DND-41 (cell line): ENCODE data around the gene DDX47.
"Not testable (repeated sequence)": the region's sequence is repeated elsewhere in the genome, so short reads cannot be mapped to it uniquely, and the experiment has no call there.

ENCODE experiments used
- ATAC-seq: fragments of 200-7000 bp; cut with Tn5 transposase; 3 replicates; pipeline ENCODE4 v1.9.1; 2021; ENCODE audit warnings: low read depth; ENCODE audit not compliant: insufficient read depth
- DNase-seq: peaks from one replicate; pipeline ENCODE4 v3.0.0-alpha.2; 2020
- H2AFZ ChIP-seq: 2 replicates; pipeline ENCODE4 v1.6.0; 2012; ENCODE audit warnings: low read depth, low read length
- H3K27ac ChIP-seq: 2 replicates; pipeline ENCODE4 v1.5.1; 2012; ENCODE audit warnings: low read length, inconsistent platforms
- H3K27me3 ChIP-seq: fragments of 200-600 bp; sonication (generic); 2 replicates; pipeline ENCODE4 v1.6.0; 2012; ENCODE audit warnings: low read length, mild to moderate bottlenecking, inconsistent platforms; ENCODE audit not compliant: insufficient read depth, poor library complexity
- H3K36me3 ChIP-seq: 2 replicates; pipeline ENCODE4 v1.5.1; 2012; ENCODE audit warnings: low read length, inconsistent platforms; ENCODE audit not compliant: insufficient read depth
- H3K4me1 ChIP-seq: 2 replicates; pipeline ENCODE4 v1.5.1; 2012; ENCODE audit warnings: mild to moderate bottlenecking, low read length; ENCODE audit not compliant: insufficient read depth
- H3K4me2 ChIP-seq: 2 replicates; pipeline ENCODE4 v1.6.0; 2012; ENCODE audit warnings: mild to moderate bottlenecking, moderate library complexity, low read length, inconsistent platforms; ENCODE audit not compliant: insufficient read depth
- H3K4me3 ChIP-seq, 2 experiments: fragments of 200-600 bp in 1 of 2; shearing (Covaris generic) in 1 of 2; 2 replicates each; pipeline ENCODE4 v1.5.1; 2012 to 2016; ENCODE audit warnings: inconsistent platforms in 2 of 2, low read length in 2 of 2, mild to moderate bottlenecking in 2 of 2, low read depth in 1 of 2, moderate library complexity in 1 of 2
- H3K79me2 ChIP-seq: 2 replicates; pipeline ENCODE4 v1.6.0; 2012; ENCODE audit warnings: low read length, inconsistent platforms; ENCODE audit not compliant: insufficient read depth
- H3K9ac ChIP-seq: 2 replicates; pipeline ENCODE4 v1.6.0; 2012; ENCODE audit warnings: low read depth, mild to moderate bottlenecking, inconsistent platforms, low read length, moderate library complexity
- H3K9me3 ChIP-seq: 2 replicates; pipeline ENCODE4 v1.5.1; 2012; ENCODE audit warnings: low read length, moderate library complexity, mild to moderate bottlenecking, inconsistent platforms; ENCODE audit not compliant: insufficient read depth, severe bottlenecking
- H4K20me1 ChIP-seq: 2 replicates; pipeline ENCODE4 v1.6.0; 2012; ENCODE audit warnings: low read length; ENCODE audit not compliant: insufficient read depth
- EZH2 ChIP-seq: IDR thresholded peaks from 3 replicates; pipeline ENCODE4 v1.6.1; 2012; ENCODE audit warnings: borderline replicate concordance, low read depth, mild to moderate bottlenecking, moderate library complexity, low read length, inconsistent platforms; ENCODE audit not compliant: severe bottlenecking
- TF ChIP-seq, protein P1 (sequence below): IDR thresholded peaks from 2 replicates; pipeline ENCODE4 v1.5.1; 2012; ENCODE audit warnings: borderline replicate concordance, low read length, moderate library complexity, mild to moderate bottlenecking; ENCODE audit not compliant: poor library complexity, severe bottlenecking; ENCODE audit errors: extremely low read depth

Gene DDX47

DNA sequence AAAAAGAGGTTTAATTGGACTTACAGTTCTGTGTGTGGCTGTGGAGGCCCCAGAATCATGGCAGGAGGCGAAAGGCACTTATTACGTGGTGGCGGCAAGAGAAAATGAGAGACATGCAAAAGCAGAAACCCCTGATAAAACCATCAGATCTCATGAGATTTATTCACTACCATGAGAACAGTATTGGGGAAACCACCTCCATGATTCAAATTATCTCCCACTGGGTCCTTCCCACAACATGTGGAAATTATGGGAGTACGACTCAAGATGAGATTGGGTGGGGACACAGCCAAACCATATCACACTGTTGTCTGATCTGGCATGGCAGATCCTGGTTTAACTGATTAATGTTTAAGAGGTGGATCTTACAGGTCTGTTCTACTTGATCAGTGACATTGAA lies 5.6 kb downstream of the DDX47 start:
- ATAC-seq (no peak), DNase-seq (no peak)
- Histone ChIP-seq H2AFZ (no peak overlapping the region), H3K27me3 (no peaks in the 10 kb centered on the region), H4K20me1 (peaks cover 17% of the 10 kb centered on the region; the same call in 1 of the 2 replicates), H3K4me3 (no peak overlapping the region), H3K9me3 (no peaks in the 10 kb centered on the region), H3K9ac (no peak overlapping the region), H3K4me2 (no peak overlapping the region), H3K36me3 (peaks cover 86% of the 10 kb centered on the region), H3K27ac (no peak overlapping the region), H3K79me2 (peaks cover 67% of the 10 kb centered on the region), H3K4me1 (peaks cover 22% of the 10 kb centered on the region)
- TF ChIP-seq EZH2, result no peak
- TF ChIP-seq, protein P1, sequence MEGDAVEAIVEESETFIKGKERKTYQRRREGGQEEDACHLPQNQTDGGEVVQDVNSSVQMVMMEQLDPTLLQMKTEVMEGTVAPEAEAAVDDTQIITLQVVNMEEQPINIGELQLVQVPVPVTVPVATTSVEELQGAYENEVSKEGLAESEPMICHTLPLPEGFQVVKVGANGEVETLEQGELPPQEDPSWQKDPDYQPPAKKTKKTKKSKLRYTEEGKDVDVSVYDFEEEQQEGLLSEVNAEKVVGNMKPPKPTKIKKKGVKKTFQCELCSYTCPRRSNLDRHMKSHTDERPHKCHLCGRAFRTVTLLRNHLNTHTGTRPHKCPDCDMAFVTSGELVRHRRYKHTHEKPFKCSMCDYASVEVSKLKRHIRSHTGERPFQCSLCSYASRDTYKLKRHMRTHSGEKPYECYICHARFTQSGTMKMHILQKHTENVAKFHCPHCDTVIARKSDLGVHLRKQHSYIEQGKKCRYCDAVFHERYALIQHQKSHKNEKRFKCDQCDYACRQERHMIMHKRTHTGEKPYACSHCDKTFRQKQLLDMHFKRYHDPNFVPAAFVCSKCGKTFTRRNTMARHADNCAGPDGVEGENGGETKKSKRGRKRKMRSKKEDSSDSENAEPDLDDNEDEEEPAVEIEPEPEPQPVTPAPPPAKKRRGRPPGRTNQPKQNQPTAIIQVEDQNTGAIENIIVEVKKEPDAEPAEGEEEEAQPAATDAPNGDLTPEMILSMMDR, result no peak

DNA sequence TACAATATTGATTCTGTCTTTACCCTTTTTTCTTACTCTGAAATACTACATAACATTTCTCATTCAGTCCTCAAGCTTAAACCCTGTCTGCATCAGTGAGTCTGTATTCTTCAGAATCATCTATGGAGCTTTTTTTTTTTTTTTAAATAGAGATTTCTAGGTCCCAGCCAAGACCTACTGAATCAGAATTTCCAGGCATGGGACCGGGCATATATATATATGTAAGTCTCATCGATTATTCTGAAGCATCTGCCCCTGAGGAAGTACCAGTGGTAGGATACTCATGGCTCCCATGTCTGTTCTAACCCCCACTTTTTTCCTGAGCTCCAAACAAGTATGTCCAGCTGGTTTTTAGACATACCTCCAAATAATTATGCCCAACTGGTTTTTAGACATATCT lies 6.1 kb downstream of the DDX47 start:
- Histone ChIP-seq H3K27ac (no peak overlapping the region), H3K27me3 (no peaks in the 10 kb centered on the region), H3K36me3 (peaks cover 91% of the 10 kb centered on the region), H3K79me2 (peaks cover 62% of the 10 kb centered on the region), H3K9me3 (no peaks in the 10 kb centered on the region), H4K20me1 (peaks cover 17% of the 10 kb centered on the region; the same call in 1 of the 2 replicates), H3K4me1 (peaks cover 17% of the 10 kb centered on the region), H3K9ac (no peak overlapping the region), H3K4me2 (no peak overlapping the region), H2AFZ (no peak overlapping the region), H3K4me3 (no peak overlapping the region)
- TF ChIP-seq, protein P1, result no peak
- no peak for TF ChIP-seq EZH2
- ATAC-seq, result no peak
- DNase-seq, result no peak

DNA sequence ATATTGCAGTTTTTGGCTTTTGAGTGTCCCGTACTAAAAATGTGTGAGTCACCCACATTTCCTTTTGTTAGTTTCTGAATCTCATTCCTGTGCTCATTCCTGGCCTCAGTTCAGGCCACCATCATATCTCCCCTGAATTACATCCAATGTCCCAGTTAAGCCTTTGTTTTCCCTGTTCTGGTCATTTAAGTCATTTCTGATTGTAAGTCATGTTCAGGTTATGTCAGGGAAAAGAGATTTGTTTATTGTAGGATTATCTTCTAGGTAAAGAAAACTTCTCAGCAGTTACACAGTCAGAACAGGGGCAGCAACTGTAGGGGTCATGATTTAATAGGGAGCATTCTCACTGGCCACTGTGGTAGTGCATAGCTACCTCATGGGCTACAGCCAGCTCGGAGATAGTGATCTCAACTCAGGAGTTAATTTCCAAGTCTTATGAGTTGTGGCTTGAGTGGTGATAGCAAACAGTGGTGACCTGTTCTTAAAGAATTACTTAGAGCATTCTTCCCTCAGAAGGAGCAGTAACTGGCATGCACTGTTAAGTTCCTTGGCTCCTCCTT lies 6.7 kb downstream of the DDX47 start:
- Histone ChIP-seq H3K9me3 (no peaks in the 10 kb centered on the region), H3K4me1 (peaks cover 11% of the 10 kb centered on the region), H3K36me3 (peaks cover 95% of the 10 kb centered on the region), H3K27me3 (no peaks in the 10 kb centered on the region), H3K4me3 (no peak overlapping the region), H3K4me2 (no peak overlapping the region), H2AFZ (no peak overlapping the region), H4K20me1 (peaks cover 17% of the 10 kb centered on the region; the same call in 1 of the 2 replicates), H3K27ac (no peak overlapping the region), H3K79me2 (peaks cover 56% of the 10 kb centered on the region), H3K9ac (no peak overlapping the region)
- ATAC-seq, result no peak
- TF ChIP-seq, protein P1, result no peak
- no peak for TF ChIP-seq EZH2
- DNase-seq, result no peak

DNA sequence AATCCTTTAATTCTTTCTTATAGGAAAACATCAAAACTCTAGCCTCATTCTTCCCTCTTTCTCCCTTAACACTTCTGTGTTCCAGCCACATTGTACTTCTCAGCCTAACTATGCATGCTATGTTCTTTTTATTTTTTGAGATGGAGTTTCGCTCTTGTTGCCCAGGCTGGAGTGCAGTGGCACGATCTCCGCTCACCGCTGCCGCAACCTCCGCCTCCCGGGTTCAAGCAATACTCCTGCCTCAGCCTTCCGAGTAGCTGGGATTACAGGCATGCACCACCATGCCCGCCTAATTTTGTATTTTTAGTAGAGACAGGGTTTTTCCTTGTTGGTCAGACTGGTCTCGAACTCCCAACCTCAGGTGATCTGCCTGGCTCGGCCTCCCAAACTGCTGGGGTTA lies 7.2 kb downstream of the DDX47 start:
- H3K4me1 ChIP-seq, H3K27me3 ChIP-seq, ATAC-seq, H2AFZ ChIP-seq, H3K9ac ChIP-seq, H3K4me2 ChIP-seq, H3K4me3 ChIP-seq, DNase-seq, H3K27ac ChIP-seq, H3K9me3 ChIP-seq: not testable (repeated sequence)
- H3K36me3 ChIP-seq, result peaks cover 95% of the 10 kb centered on the region
- H3K79me2 ChIP-seq, result peaks cover 50% of the 10 kb centered on the region
- H4K20me1 ChIP-seq, result peaks cover 17% of the 10 kb centered on the region; the same call in 1 of the 2 replicates
